Activated CD4-positive, alpha-beta T cell treated with anti-CD3 and anti-CD28 coated beads, Interleukin-2, amount 50 U/mL, for 24 hours (primary cell): ENCODE data around the gene CRTC1.
"Not testable (repeated sequence)": the region's sequence is repeated elsewhere in the genome, so short reads cannot be mapped to it uniquely, and the experiment has no call there.

Experiments used
- DNase-seq, 2 donors: peaks; one replicate each; pipeline ENCODE4 v3.0.0-alpha.2; 2020; ENCODE audit warnings: low read depth in 1 of 2, low spot score in 1 of 2

Gene CRTC1

DNA sequence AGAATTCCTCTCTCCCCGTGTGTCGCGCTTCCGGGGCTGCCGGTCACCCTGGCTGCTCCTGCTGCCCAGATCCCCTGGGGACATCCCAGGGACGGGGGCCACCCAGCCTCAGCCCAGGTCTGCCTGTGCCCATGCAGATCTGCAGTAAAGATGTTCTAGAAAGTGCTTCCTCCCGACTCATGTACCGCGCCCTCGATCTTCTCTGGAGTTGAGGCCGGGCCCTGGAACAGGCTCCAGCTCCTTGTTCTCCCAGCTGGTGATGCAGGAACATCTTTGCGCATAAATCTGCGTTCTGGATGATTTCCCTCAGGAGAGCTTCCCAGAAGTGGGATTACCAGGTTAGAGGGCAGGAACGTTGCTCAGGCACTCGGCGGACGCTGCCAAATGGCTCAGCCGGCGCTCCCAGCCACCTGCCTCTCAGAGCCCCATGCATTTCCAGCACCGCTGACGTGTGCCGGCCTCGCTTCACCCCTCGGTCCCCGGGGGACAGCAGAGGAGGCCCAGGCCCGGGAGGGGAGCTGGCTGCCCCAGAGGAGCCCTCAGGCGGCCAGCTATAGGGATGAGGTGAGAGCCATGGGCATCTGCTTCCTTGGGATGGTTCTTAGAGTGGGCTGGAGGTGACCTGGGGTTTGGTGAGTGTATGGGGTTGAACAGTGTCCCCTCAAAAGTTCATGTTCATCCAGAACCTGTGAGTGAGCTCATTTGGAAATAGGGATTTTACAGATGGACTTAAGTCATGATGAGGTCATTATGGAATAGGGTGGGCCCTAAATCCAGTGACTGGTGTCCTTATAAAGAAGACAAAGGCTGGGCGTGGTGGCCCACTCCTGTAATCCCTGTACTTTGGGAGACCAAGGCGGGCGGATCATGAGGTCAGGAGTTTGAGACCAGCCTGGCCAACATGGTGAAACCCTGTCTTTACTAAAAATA is 42.6 kb downstream of the CRTC1 start:
- DNase-seq, result no peak

DNA sequence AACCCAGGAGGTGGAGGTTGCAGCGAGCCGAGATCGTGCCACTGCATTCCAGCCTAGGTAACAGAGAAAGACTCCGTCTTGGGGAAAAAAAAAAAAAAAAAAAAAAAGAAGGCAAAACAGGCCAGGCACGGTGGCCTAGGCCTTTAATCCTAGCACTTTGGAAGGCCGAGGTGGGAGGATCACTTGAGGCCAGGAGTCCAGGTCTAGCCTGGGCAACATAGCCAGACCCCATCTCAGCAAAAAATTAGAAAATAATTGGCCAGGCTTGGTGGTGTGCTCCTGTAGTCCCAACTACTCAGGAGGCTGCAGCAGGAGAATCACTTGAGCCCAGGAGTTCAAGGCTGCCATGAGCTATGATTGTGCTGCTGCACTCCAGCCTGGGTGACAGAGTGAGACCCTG is 43.4 kb downstream of the CRTC1 start:
- DNase-seq, result no peak

DNA sequence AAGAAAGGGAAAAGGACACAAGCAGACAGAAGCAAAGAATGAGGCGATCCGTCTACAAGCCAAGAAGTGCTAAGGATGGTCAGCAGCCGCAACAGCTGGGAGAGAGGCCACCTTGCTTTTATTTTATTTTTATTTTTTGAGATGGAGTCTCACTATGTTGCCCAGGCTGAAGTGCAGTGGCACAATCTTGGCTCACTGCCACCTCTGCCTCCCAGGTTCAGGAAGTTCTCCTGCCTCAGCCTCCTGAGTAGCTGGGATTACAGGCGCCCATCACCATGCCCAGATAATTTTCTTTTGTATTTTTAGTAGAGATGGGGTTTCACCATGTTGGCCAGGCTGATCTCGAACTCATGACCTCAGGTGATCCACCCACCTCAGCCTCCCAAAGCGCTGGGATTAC is 44.1 kb downstream of the CRTC1 start:
- not testable (repeated sequence) for DNase-seq

DNA sequence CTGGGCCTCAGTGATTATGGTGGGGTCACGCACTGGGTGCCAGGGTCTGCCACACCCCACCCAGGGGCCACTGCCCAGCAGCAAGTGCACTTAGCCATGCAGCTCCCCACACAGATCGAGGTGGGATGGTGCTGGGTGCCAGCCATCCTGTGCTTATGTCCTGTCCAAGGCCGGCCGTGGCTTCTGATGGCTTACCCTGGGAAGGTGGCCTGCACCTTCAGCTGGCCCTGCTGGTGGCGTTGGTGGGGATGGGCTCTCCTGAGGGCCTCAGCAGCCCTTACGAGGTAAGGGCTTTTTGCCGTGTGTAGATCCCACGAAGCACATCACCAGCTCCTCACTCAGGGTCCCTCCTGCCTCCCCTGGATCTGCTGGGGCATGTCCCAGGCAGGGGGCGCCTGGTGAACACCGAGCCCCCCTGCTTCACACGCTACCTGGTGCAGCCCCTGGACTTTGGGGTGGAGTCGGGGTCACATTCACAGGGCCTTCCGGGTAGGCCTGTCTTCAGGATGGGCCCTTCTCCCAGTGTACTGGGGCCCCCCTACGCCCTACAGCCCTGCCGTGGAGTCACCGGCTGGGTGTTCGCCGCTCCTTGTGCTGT is 46.6 kb downstream of the CRTC1 start:
- DNase-seq, result no peak

DNA sequence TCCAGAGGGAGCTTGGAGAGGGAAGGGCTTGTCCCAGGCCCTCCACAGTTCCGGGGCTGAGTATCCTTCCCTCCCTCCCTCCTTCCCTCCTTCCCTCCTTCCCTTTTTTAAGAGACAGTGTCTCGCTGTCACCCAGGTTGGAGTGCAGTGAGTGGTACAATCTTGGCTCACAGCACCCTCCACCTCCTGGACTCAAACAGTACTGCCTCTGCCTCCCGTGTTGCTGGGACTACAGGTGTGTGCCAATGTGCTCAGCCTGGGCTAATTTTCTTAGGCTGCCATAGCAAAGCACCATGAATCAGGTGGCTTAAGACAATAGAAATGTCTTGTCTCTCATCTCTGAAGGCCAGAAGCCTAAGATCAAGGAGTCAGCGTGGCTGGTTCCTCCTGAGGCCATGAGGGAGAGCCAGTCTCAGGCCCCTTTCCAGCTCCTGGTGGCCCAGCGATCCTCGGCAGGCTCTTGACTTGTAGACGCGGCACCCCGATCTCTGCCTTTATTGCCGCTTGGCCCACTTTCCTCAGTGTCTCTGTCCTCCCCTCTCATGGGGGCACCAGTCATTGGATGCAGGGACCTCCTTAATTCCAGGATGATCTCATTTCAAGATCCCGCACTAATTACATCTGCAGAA is 47.5 kb downstream of the CRTC1 start:
- no peak for DNase-seq

DNA sequence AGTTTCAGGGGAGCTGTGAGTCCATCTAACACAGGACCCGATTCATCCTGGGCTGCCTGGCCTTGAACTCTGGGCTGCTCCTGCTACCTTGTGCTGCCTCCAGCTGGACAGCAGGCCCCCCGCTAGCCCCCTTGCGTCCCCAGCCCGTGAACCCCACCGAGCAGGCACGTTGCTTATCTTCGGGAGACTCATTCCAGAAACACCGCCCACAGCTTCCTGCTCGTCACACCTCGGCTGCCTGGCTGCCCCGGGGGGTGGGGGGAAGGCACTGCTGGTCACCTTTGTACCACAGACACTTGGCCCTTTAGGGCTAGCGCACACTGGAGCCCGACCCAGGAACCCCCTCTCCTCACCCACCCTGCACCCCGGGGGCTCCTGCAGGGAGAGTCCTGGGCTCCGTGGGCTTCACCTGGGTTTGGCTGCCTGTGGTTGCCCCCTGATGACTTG is 48.1 kb downstream of the CRTC1 start:
- no peak for DNase-seq

DNA sequence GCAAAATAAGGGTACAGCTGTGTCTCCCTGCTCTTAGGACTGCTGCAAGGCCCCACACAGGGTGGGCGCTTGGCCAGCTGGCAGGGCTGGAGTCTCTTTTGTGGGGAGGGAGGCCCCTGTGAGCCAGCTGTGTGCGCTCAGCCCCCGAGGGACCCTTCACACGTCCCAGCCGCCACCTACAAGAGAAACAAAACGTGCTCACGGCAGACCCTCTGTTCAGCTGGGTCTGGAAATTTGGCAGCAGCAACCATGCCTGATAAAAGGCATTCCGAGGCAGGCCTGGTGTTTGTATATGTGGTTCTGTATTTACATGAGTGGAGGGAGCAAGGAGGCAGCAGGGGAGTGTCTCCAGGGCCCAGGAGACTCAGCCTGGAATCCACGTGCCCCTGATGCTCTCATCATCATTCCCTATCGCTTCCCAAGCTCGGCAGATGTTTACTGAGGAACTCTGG is 49.7 kb downstream of the CRTC1 start:
- DNase-seq, result no peak

DNA sequence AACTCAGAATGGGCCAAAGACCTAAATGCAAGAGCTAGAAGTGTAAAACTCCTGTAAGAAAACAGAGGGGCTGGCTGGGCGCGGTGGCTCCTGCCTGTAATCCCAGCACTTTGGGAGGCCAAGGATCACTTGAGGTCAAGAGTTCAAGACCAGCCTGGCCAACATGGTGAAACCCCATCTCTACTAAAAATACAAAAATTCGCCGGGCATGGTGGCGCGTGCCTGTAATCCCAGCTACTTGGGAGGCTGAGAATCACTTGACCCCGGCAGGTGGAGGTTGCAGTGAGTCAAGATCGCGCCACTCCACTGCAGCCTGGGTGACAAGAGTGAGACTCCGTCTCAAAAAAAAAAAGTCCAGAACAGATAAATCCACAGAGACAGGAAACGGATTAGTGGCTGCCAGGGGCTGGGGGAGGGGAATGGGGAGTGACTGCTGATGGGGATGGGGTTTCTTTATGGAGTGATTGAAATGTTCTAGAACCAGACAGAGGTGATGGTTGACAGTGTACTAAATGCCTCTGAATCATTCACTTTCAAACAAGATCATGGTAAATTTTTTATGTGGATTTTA is 50.4 kb downstream of the CRTC1 start:
- DNase-seq, result not testable (repeated sequence)

DNA sequence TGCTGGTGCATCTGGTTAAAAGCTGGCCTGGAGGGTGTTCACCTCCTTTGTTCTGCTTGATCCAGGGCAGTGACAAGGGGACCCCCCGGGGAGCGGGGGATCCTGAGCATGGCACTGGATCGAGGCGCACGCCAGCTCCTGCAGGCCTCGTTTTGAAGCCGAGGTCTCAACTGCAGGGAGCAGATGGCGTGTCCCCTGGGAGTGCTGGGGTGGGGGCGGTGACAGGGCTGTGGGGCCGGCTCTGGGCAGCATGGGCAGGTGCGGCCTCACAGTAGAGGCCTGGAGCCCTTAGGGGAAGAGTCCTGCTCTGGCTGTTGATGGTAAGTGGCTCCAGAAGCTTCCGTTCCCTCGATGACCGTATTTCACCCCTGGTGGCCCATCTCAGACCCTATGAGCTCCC is 51.8 kb downstream of the CRTC1 start:
- no peak for DNase-seq

DNA sequence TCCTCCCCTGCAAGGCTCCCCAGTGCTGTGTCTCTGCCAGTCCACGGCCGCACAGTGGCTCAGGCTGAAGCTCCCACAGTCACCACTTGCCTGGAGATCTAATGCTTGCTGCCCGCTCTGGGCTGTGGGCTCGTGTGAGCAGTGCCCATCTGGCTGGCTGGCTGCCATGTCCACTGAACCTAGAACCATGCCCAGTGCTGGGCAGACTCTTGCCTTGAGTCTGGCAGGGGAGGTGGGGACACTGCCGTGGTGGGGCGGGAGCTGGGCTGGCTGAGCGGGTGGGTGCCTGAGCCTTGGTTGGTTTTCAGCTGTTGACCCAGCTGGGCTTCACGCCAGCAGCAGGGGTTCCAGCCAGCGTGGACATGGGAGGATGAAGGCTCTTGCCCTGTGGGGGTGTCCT is 52.3 kb downstream of the CRTC1 start:
- DNase-seq, result no peak

DNA sequence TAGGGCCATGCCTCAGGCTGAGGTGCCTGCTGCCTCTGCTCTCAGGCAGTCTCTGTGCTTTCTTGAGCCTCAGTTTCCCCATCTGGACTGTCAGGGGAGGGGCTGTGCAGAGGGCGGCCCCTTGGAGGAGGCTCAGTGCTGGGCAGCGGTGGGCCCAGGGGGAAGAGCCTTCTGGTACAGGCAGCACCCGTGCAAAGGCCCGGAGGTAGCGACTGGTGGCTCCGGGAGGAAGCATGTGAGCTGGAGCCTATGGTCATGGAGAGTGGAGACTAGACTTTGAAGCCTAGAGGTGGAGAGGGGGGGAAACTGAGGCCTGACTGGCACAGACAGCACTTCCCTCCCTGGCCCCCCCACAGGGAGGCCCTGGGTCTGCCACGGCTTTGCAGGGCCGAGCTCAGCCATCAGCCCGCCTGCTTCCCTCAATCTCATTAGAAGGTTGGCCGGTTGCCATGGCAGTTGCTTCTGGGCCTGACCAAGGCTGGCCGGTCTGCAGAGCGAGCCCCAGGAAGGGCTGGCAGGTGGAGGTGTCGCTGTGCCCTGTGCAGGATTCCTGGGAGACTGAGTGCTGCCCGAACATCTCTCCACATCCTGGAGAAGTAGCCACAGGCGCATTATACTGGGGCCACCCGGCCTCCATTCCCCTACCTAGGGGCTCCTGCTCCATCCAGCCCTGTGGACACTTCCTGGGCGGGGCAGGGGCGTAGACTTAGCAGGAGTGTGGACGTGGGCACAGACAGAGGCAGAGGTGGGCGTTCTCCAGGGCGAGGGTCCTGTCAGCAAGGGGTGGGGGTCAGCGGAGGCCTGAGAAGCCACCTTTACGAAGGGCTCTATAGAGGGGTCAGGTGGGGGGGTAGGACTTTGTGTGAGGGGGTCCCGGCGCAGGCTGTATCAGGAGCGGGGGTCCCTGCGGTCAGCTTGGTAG is 53.2 kb downstream of the CRTC1 start:
- no peak for DNase-seq

DNA sequence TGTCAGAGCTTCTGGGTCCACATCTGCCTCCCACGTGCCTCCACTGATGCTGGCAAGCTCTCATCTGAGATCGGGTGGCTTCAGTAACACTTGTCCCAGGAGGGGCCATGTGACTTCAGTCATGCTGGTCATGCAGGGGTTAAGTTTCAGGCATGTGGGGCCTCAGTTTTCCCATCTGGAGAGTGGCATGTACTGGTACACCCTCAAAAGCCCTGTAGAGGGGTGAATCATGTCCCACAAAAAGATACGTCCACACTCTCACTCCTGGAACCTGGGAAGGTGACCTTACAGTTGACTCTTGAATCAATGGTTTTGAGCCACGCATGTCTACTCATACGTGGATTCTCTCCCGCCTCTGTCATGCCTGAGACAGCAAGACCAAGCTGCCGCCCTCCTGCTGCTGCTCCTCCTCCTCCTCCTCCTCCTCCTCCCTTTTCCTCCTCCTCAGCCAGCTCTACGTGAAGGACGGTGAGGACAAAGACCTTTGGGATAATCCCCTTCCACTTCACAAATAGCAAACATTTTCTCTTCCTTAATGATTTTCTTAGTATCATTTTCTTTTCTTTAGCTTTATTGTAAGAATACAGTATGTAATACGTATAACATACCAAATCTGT is 54.0 kb downstream of the CRTC1 start:
- DNase-seq, result no peak

DNA sequence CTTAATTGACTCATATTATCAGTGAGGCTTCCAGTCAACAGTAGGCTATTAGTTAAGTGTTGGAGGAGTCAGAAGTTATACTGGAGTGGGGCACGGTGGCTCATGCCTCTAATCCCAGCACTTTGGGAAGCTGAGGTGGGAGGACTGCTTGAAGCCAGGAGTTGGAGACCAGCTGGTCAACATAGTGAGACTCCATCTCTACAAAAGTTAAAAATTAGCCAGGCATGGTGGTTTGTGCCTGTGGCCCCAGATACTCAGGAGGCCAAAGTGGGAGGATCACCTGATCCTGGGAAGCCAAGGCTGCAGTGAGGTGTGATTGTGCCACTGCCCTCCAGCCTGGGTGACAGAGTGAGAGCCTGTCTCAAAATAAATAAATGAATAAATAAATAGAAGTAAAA is 54.5 kb downstream of the CRTC1 start:
- DNase-seq, result no peak

DNA sequence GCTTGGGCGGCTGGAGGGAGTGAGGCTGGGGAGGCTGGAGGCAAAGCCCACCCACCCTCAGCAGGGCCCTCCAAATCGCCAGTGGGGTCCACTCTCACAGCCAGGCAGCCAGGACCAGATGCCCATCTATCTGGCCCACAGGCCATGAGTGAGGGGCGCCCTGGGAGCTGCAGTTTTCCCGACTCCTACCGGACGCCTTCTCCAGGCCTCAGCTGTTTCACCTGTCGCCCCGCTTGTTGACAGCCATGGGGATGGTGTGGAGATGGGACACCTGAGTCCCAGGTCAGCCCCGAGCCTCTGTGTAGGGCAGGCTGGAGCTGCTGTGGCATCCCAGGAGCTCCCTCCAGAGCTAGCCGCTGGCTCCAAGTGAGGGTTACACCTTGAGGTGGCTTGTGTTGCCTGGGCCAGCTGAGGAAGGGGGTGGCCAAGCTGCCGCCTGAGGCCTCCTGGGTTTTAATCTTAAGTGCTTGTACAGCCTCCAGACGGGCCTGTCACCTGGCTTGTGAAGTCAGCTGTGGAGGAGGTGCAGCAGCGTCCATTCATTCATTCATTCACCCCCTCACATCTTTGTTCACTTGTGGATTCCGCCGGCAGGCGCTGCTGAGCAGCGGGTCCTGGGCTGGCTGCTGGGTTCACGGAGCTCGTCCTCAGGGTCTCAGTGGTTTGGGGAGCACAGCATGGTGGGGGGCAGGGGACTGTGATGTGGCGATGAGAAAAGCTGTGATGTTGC is 55.6 kb downstream of the CRTC1 start:
- DNase-seq, result no peak

DNA sequence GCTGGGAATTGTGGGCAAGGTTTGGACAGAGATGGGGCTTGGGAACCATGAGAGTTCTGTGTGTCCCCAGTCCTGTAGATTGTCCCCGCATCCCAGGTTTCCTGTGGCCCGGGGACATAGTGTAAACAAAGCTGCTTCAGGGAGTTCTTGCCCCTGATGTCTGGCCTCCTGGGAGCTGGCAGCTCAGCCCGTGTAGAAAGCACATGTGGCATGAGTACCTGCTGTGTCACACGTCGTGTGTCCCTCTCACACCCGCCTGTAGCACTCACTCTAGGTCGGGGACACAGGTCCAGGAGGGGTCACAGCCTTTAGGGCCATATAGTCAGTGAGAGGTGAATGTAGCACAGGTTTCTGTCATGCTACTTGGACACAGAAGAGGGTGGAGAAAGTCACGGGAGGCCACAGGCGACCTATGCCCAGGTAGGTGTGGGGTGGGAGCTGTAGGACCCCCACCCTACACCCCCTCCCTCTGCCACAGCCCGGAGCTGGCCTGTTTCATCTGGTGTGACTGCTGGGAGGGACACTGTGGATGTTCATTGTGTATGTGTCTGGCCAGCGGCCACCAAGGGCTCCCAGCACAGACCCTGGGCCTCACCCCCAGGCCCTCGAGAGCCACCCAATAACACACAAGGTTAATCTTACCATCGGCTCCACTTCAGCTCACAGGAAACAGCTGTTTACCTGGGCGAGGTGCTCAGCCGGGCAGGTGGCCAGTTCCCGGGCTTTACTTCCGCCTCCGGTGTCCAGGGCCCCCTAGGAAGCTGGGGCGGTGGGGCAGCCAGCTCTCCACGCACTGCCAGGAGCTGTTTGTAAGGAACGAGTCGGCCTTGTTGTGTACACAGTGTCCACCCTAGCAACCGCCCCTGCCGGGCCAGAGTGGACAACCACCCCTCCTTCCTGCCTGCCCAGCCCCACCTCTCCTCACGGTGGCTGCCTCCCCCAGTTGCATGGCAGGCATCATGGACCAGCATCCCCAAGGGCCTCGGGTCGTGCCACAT is 57.9 kb downstream of the CRTC1 start:
- no peak for DNase-seq

DNA sequence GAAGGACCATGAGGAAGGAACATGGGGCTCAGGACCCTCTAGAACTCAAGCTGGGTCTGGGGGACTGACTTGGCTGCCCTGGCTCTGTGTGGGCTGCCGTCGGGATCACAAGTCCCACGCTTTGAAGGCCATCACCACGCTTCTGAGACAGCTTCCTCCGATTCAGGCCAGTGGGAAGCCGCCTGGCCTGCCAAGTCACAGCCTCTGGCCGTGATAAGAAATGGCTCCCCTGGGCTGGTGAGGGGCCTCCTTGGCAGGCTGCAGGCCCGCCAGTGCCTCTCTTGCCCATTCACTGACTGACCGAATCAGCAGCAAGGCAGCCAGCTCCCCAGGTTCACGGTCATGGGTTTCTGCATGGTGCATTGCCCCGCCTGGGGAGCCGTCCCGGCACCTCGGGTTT is 58.8 kb downstream of the CRTC1 start:
- no peak for DNase-seq

DNA sequence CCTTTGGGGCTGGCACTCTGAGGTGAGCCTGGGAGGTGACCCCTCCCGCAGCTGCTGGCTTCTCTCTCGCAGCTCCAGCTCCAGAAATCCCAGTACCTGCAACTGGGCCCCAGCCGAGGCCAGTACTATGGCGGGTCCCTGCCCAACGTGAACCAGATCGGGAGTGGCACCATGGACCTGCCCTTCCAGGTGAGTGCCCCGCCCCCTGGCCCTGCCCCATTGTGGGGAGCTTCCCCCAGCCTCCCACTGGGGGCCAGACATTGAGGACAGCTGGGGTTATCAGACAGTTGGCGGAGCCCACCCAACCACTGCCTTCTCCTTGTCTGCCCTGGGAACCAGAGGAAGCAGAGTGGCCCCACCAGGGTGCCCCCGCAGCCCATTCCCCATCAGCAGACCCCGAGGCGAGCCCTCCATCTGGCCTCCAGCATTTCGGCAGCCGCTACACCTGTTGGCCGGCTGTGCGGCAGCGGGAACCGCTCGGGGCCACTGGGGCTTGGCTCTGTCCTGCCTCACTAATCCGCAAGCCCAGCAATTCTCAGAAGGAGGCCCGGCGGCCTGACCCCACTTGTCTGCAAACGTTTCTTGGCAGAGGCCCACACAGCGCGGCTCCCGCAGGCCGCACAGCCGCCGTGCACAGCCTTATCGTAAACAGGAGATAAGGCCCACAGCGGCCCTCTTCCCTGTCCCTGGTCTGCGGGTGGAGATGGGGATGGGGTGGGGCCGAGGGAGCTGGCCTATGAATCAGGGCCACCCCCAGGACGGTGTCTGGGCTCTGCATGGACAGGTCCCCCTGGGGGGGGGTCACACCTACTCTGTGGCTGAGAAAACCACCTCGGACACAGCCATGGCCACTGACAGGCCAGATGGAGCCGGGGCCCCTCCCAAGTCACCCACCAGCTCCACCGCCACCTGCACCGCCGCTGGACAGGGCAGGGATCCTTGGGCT is 59.6 kb downstream of the CRTC1 start:
- no peak for DNase-seq
